ENCODE results near the gene TSPAN9.

The TSPAN9 gene

GRCh38 chr12:3278681-3279414, 201.7 kb downstream of the TSPAN9 start:
- DNase-seq (ENCODE audit: low read depth in 1 of 2, low spot score in 1 of 2) = no peak

GRCh38 chr12:3279415-3279780, 202.2 kb downstream of the TSPAN9 start:
- H3K27me3 ChIP-seq (ENCODE audit: insufficient read depth, poor library complexity, severe bottlenecking) = peaks cover 5% of the 10 kb centered on the region
- DNase-seq (ENCODE audit: low read depth in 1 of 2, low spot score in 1 of 2) = no peak
- no peak for TF ChIP-seq CTCF (IDR thresholded peaks at IDR 0.05; ENCODE audit: insufficient read depth, low read length)
- TF ChIP-seq GABPA (IDR thresholded peaks at IDR 0.05; ENCODE audit: low read depth) = no peak
- no peak for TF ChIP-seq SPI1 (IDR thresholded peaks at IDR 0.05; ENCODE audit: borderline replicate concordance, low read depth)
- H3K27ac ChIP-seq (replicated peaks) = no peak overlapping the region
- H3K4me3 ChIP-seq (replicated peaks; ENCODE audit: insufficient read depth, low read length) = no peak overlapping the region

More at GRCh38 chr12:3278681-3279414, 201.7 kb downstream of the TSPAN9 start:
- Histone ChIP-seq H3K27ac (replicated peaks) (no peak overlapping the region), H3K27me3 (ENCODE audit: insufficient read depth, poor library complexity, severe bottlenecking) (peaks cover 5% of the 10 kb centered on the region), H3K4me3 (replicated peaks; ENCODE audit: insufficient read depth, low read length) (no peak overlapping the region)
- no peak for TF ChIP-seq CTCF (IDR thresholded peaks at IDR 0.05; ENCODE audit: insufficient read depth, low read length)

- Histone ChIP-seq H3K27me3 (ENCODE audit: insufficient read depth, poor library complexity, severe bottlenecking) (peaks cover 5% of the 10 kb centered on the region), H3K4me3 (replicated peaks; ENCODE audit: insufficient read depth, low read length) (no peak overlapping the region), H3K27ac (replicated peaks) (no peak overlapping the region)
- no peak for TF ChIP-seq GABPA (IDR thresholded peaks at IDR 0.05; ENCODE audit: low read depth)
- no peak for TF ChIP-seq POLR2AphosphoS5 (IDR thresholded peaks at IDR 0.05; ENCODE audit: low read depth)
- TF ChIP-seq SPI1 (IDR thresholded peaks at IDR 0.05; ENCODE audit: borderline replicate concordance, low read depth) = no peak
- TF ChIP-seq, protein P1, sequence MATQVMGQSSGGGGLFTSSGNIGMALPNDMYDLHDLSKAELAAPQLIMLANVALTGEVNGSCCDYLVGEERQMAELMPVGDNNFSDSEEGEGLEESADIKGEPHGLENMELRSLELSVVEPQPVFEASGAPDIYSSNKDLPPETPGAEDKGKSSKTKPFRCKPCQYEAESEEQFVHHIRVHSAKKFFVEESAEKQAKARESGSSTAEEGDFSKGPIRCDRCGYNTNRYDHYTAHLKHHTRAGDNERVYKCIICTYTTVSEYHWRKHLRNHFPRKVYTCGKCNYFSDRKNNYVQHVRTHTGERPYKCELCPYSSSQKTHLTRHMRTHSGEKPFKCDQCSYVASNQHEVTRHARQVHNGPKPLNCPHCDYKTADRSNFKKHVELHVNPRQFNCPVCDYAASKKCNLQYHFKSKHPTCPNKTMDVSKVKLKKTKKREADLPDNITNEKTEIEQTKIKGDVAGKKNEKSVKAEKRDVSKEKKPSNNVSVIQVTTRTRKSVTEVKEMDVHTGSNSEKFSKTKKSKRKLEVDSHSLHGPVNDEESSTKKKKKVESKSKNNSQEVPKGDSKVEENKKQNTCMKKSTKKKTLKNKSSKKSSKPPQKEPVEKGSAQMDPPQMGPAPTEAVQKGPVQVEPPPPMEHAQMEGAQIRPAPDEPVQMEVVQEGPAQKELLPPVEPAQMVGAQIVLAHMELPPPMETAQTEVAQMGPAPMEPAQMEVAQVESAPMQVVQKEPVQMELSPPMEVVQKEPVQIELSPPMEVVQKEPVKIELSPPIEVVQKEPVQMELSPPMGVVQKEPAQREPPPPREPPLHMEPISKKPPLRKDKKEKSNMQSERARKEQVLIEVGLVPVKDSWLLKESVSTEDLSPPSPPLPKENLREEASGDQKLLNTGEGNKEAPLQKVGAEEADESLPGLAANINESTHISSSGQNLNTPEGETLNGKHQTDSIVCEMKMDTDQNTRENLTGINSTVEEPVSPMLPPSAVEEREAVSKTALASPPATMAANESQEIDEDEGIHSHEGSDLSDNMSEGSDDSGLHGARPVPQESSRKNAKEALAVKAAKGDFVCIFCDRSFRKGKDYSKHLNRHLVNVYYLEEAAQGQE (IDR thresholded peaks at IDR 0.05; ENCODE audit: insufficient replicate concordance, low read depth) = no peak
- no peak for TF ChIP-seq CTCF (IDR thresholded peaks at IDR 0.05; ENCODE audit: insufficient read depth, low read length)
- no peak for DNase-seq (ENCODE audit: low read depth in 1 of 2, low spot score in 1 of 2)
Observed at GRCh38 chr12:3279832-3280231, 202.7 kb downstream of the TSPAN9 start.

- Histone ChIP-seq H3K4me3 (replicated peaks; ENCODE audit: insufficient read depth, low read length) (no peak overlapping the region), H3K27ac (replicated peaks) (no peak overlapping the region), H3K27me3 (ENCODE audit: insufficient read depth, poor library complexity, severe bottlenecking) (peaks cover 5% of the 10 kb centered on the region)
- DNase-seq (ENCODE audit: low read depth in 1 of 2, low spot score in 1 of 2) = no peak
- no peak for TF ChIP-seq SPI1 (IDR thresholded peaks at IDR 0.05; ENCODE audit: borderline replicate concordance, low read depth)
- TF ChIP-seq GABPA (IDR thresholded peaks at IDR 0.05; ENCODE audit: low read depth) = no peak
- TF ChIP-seq POLR2AphosphoS5 (IDR thresholded peaks at IDR 0.05; ENCODE audit: low read depth) = no peak
- TF ChIP-seq CTCF (IDR thresholded peaks at IDR 0.05; ENCODE audit: insufficient read depth, low read length) = no peak
- TF ChIP-seq, protein P1 (IDR thresholded peaks at IDR 0.05; ENCODE audit: insufficient replicate concordance, low read depth) = no peak
Observed at GRCh38 chr12:3280967-3281366, 203.8 kb downstream of the TSPAN9 start.
